ENCODE data around the gene TGFB1.

The TGFB1 gene

DNA sequence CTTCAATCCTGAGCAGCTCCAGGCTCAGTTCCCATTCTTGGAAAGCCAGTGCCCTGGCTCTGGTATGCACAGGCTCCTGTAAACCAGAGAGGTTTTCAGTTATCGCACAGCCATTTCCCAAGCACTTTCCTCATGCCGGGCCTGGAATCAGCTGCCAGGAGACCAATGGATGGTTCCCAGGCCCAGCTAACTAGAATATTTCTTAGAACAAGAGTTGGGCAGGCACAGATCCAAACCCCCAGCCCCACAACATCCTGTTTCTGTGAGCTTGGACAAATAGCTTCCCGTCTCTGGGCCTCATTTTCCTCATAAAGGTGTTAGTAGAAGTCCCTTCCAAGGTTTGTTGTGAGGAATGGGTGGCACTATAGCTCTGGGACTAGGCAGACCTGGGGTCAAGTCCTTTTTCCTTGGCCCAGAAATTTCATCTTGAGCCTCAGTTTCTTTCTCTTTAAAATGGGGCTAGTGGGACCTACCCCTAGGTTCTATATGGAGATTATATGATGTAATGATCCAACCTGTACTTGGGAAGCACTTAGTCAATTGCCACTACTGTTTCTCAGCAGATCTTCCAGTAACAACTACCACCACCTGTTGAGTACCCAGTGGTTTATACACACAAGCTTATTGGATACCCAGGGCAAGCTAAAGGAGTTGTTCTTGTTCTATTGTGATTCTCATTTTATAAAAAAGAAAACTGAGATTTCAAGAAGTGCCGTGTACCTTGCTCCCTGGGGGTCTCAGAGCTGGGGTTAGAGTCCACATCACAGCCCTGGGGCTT lies 48.8 kb downstream of the TGFB1 start:
- DNase-seq (ENCODE audit: low read depth), result no peak
- TF ChIP-seq, protein P1, sequence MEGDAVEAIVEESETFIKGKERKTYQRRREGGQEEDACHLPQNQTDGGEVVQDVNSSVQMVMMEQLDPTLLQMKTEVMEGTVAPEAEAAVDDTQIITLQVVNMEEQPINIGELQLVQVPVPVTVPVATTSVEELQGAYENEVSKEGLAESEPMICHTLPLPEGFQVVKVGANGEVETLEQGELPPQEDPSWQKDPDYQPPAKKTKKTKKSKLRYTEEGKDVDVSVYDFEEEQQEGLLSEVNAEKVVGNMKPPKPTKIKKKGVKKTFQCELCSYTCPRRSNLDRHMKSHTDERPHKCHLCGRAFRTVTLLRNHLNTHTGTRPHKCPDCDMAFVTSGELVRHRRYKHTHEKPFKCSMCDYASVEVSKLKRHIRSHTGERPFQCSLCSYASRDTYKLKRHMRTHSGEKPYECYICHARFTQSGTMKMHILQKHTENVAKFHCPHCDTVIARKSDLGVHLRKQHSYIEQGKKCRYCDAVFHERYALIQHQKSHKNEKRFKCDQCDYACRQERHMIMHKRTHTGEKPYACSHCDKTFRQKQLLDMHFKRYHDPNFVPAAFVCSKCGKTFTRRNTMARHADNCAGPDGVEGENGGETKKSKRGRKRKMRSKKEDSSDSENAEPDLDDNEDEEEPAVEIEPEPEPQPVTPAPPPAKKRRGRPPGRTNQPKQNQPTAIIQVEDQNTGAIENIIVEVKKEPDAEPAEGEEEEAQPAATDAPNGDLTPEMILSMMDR (IDR thresholded peaks at IDR 0.05; ENCODE audit: control insufficient read depth, insufficient read depth, low read depth, low read length, missing control alignments), result no peak
- H3K4me3 ChIP-seq (ENCODE audit: control insufficient read depth, low read depth, low read length), result no peak overlapping the region

DNA sequence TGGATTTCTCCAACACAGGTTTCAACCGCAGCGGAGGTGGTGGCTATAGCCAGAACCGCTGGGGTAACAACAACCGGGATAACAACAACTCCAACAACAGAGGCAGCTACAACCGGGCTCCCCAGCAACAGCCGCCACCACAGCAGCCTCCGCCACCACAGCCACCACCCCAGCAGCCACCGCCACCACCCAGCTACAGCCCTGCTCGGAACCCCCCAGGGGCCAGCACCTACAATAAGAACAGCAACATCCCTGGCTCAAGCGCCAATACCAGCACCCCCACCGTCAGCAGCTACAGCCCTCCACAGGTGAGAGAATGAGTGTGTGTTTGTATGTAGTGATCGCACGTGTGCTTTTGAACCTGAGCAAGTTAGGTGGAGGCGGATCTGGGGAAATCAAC lies 49.8 kb downstream of the TGFB1 start:
- TF ChIP-seq, protein P1 (IDR thresholded peaks at IDR 0.05; ENCODE audit: control insufficient read depth, insufficient read depth, low read depth, low read length, missing control alignments), result no peak
- no peak overlapping the region for H3K4me3 ChIP-seq (ENCODE audit: control insufficient read depth, low read depth, low read length)
- DNase-seq (ENCODE audit: low read depth), result no peak

DNA sequence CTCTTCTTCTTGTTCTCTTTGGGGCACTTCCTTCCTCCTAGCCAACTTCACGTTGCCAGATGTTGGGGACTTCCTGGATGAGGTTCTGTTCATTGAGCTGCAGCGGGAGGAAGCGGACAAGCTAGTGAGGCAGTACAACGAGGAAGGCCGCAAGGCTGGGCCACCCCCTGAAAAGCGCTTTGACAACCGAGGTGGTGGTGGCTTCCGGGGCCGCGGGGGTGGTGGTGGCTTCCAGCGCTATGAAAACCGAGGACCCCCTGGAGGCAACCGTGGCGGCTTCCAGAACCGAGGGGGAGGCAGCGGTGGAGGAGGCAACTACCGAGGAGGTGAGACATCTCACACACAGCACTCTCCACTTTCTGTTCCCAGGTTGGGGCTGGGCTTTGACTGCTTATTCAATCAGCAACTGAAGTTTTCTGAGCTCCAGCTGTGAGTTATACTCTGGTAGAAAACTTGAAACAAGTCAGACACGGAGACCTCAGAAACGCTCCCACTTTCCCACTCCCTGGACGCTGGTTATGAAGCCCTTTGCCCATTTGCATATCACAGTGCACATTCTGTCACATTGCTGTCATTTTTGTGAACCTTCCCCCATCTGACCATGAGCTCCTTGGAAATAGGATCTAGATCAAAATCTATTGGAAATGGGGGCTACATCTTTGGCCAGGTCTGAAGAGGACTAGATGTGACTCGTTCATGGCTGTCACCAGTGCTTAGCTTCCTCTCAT lies 50.9 kb downstream of the TGFB1 start:
- H3K4me3 ChIP-seq (ENCODE audit: control insufficient read depth, low read depth, low read length), result no peak overlapping the region
- TF ChIP-seq, protein P1 (IDR thresholded peaks at IDR 0.05; ENCODE audit: control insufficient read depth, insufficient read depth, low read depth, low read length, missing control alignments), result no peak
- DNase-seq (ENCODE audit: low read depth), result no peak

DNA sequence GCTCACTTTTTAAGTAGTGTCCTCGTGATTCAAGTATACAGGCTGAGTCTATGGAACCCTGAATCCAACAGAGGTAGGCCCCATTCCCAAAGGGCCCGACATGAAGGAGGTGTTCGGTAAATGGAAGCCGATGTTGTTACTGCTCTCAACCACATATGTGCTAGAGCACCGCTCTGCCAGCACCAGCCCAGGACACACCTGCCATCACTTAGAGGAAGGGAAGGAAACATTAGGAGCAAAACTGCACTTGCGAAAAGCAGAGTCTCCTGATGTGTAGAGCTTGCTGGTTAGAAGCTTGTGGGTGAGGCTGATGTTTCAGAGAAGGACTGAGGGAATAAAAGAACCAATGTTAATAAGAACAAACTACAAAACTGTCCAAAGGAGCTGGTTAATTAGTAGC lies 53.2 kb downstream of the TGFB1 start:
- TF ChIP-seq, protein P1 (IDR thresholded peaks at IDR 0.05; ENCODE audit: control insufficient read depth, insufficient read depth, low read depth, low read length, missing control alignments), result no peak

DNA sequence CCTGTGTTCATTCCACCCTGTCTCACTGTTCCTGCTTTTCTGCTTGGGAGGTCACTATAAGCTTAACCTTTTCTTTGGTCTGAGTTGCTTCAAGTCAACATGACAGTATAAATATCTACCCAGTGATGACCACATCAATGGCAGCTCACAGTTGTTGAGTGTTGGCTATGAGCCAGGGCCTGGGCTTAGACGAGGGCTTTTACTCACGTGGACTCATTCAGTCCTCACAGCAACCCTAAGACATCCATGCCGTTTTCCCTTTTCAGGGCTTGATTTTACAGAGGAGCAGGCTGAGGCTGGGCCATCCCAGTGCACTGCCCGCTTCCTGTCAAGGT lies 54.0 kb downstream of the TGFB1 start:
- TF ChIP-seq, protein P1 (IDR thresholded peaks at IDR 0.05; ENCODE audit: control insufficient read depth, insufficient read depth, low read depth, low read length, missing control alignments), result no peak

More for the DNA sequence above, 53.2 kb downstream of the TGFB1 start:
- H3K4me3 ChIP-seq (ENCODE audit: control insufficient read depth, low read depth, low read length), result no peak overlapping the region
- DNase-seq (ENCODE audit: low read depth), result no peak

DNA sequence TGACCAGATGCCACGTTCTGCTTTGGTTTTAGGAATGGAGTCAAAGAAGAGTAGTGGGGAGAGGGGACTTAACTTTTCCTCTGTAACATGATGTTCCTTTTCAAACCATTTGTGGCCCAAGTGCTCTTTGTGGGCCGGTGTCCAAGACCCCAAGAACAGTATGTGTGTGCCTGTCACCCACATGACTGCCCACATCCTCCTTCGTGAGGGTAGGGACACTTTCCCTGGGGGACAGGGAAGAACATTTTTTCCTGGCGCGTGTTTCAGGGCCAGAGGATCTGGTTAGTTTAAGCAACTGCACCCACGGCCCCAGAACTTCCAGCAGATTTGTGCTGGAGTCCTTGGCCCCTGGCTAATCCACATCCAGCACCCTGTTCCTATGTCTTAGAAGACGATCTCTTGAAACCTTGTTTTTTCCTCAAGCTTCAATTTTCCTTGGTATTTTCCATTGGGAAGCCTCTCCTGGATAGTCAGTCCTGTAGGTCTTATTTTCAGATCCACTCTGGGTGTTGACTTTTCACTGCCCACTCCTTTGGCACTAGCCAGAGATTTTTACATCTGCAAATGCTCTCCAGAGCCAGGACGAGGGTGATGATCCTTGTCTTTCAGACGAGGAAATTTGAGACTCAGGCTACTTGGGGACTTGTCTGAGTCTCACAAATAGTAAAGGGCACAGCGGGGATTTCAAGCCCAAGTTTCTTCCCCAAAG lies 54.5 kb downstream of the TGFB1 start:
- no peak for DNase-seq (ENCODE audit: low read depth)
- TF ChIP-seq, protein P1 (IDR thresholded peaks at IDR 0.05; ENCODE audit: control insufficient read depth, insufficient read depth, low read depth, low read length, missing control alignments), result no peak
- H3K4me3 ChIP-seq (ENCODE audit: control insufficient read depth, low read depth, low read length), result no peak overlapping the region

More for the DNA sequence above, 54.0 kb downstream of the TGFB1 start:
- no peak for DNase-seq (ENCODE audit: low read depth)
- no peak overlapping the region for H3K4me3 ChIP-seq (ENCODE audit: control insufficient read depth, low read depth, low read length)

All from AG09309 (cell line).